ENCODE data around the gene GJA8.
"Not testable (repeated sequence)": the region's sequence is repeated elsewhere in the genome, so short reads cannot be mapped to it uniquely, and the experiment has no call there.

Gene GJA8

GRCh38 chr1:147927215-147927614, 24.6 kb downstream of the GJA8 start:
- CTCF ChIA-PET; H3K27ac ChIP-seq (ENCODE audit: extremely low read depth, low read depth, low read length); POLR2A ChIA-PET; H3K9me3 ChIP-seq (ENCODE audit: control insufficient read depth, insufficient read depth, low read depth, low read length); H3K4me3 ChIP-seq (ENCODE audit: low read depth, low read length); H3K4me1 ChIP-seq (ENCODE audit: control insufficient read depth, insufficient read depth, low read length); H3K36me3 ChIP-seq (ENCODE audit: control insufficient read depth in 2 of 2, insufficient read depth in 1 of 2, low read length in 2 of 2): not testable (repeated sequence)

DNA sequence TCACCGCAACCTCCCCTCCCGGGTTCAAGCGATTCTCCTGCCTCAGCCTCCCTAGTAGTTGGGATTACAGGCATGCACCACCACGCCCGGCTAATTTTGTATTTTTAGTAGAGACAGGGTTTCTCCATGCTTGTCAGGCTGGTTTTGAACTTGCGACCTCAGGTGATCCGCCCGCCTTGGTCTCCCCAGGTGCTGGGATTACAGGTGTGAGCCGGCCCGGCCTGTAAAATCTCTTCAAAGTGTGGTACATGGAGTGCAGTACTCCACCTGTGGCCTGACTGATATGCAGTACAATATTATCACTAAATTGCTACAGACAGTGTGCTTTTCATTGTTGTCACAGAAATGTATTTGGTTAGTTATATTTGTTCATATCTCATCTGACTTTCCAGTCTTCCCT, 25.1 kb downstream of the GJA8 start:
- H3K4me1 ChIP-seq (ENCODE audit: control insufficient read depth, insufficient read depth, low read length); H3K27ac ChIP-seq (ENCODE audit: extremely low read depth, low read depth, low read length); H3K9me3 ChIP-seq (ENCODE audit: control insufficient read depth, insufficient read depth, low read depth, low read length); CTCF ChIA-PET; H3K36me3 ChIP-seq (ENCODE audit: control insufficient read depth in 2 of 2, insufficient read depth in 1 of 2, low read length in 2 of 2); H3K4me3 ChIP-seq (ENCODE audit: low read depth, low read length); POLR2A ChIA-PET: not testable (repeated sequence)

- CTCF ChIA-PET; H3K4me1 ChIP-seq (ENCODE audit: control insufficient read depth, insufficient read depth, low read length); H3K27ac ChIP-seq (ENCODE audit: extremely low read depth, low read depth, low read length); POLR2A ChIA-PET; H3K36me3 ChIP-seq (ENCODE audit: control insufficient read depth in 2 of 2, insufficient read depth in 1 of 2, low read length in 2 of 2); H3K9me3 ChIP-seq (ENCODE audit: control insufficient read depth, insufficient read depth, low read depth, low read length): not testable (repeated sequence)
- peak within 1 kb of the TSS; percentile 55 for H3K4me3 ChIP-seq (ENCODE audit: low read depth, low read length)
- TF ChIP-seq KLF10 (tag by site-specific recombination; IDR thresholded peaks at IDR 0.05) (peak; percentile 75), ZBTB17 (tag by site-specific recombination; IDR thresholded peaks at IDR 0.05) (peak; percentile 92), ZXDB (tag by site-specific recombination; IDR thresholded peaks at IDR 0.05) (peak; percentile 41; the same call in 1 of the 2 replicates), ZFP37 (tag by site-specific recombination; IDR thresholded peaks at IDR 0.05) (peak; percentile 94), TSHZ1 (tag by site-specific recombination; IDR thresholded peaks at IDR 0.05; ENCODE audit: borderline replicate concordance) (0 out of 2 replicates have a peak, but pooled peaks have one; percentile 14), ZBTB20 (tag by site-specific recombination; IDR thresholded peaks at IDR 0.05) (peak; percentile 64; the same call in 1 of the 2 replicates), PATZ1 (tag by site-specific recombination; IDR thresholded peaks at IDR 0.05) (peak; percentile 57; the same call in 1 of the 2 replicates), ZNF10 (tag by site-specific recombination; IDR thresholded peaks at IDR 0.05) (peak; percentile 61; the same call in 1 of the 2 replicates), ZNF660 (tag by site-specific recombination; IDR thresholded peaks at IDR 0.05) (peak; percentile 61), ZNF561 (tag by site-specific recombination; IDR thresholded peaks at IDR 0.05; ENCODE audit: borderline replicate concordance) (0 out of 2 replicates have a peak, but pooled peaks have one; percentile 50), KLF9 (tag by site-specific recombination; IDR thresholded peaks at IDR 0.05; ENCODE audit: low read depth) (0 out of 2 replicates have a peak, but pooled peaks have one; percentile 29), WT1 (tag by site-specific recombination; IDR thresholded peaks at IDR 0.05) (peak; percentile 25; the same call in 1 of the 2 replicates), ZNF692 (tag by site-specific recombination; IDR thresholded peaks at IDR 0.05) (peak; percentile 49; the same call in 1 of the 2 replicates), SP2 (tag by site-specific recombination; IDR thresholded peaks at IDR 0.05) (peak; percentile 74)
- TF ChIP-seq, protein P1, sequence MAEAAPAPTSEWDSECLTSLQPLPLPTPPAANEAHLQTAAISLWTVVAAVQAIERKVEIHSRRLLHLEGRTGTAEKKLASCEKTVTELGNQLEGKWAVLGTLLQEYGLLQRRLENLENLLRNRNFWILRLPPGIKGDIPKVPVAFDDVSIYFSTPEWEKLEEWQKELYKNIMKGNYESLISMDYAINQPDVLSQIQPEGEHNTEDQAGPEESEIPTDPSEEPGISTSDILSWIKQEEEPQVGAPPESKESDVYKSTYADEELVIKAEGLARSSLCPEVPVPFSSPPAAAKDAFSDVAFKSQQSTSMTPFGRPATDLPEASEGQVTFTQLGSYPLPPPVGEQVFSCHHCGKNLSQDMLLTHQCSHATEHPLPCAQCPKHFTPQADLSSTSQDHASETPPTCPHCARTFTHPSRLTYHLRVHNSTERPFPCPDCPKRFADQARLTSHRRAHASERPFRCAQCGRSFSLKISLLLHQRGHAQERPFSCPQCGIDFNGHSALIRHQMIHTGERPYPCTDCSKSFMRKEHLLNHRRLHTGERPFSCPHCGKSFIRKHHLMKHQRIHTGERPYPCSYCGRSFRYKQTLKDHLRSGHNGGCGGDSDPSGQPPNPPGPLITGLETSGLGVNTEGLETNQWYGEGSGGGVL (tag by site-specific recombination; IDR thresholded peaks at IDR 0.05), result peak; percentile 39
- TF ChIP-seq, protein P2, sequence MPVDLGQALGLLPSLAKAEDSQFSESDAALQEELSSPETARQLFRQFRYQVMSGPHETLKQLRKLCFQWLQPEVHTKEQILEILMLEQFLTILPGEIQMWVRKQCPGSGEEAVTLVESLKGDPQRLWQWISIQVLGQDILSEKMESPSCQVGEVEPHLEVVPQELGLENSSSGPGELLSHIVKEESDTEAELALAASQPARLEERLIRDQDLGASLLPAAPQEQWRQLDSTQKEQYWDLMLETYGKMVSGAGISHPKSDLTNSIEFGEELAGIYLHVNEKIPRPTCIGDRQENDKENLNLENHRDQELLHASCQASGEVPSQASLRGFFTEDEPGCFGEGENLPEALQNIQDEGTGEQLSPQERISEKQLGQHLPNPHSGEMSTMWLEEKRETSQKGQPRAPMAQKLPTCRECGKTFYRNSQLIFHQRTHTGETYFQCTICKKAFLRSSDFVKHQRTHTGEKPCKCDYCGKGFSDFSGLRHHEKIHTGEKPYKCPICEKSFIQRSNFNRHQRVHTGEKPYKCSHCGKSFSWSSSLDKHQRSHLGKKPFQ (tag by site-specific recombination; IDR thresholded peaks at IDR 0.05), result peak; percentile 62; the same call in 1 of the 2 replicates
- TF ChIP-seq, protein P3, sequence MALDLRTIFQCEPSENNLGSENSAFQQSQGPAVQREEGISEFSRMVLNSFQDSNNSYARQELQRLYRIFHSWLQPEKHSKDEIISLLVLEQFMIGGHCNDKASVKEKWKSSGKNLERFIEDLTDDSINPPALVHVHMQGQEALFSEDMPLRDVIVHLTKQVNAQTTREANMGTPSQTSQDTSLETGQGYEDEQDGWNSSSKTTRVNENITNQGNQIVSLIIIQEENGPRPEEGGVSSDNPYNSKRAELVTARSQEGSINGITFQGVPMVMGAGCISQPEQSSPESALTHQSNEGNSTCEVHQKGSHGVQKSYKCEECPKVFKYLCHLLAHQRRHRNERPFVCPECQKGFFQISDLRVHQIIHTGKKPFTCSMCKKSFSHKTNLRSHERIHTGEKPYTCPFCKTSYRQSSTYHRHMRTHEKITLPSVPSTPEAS (tag by site-specific recombination; IDR thresholded peaks at IDR 0.05), result 0 out of 2 replicates have a peak, but pooled peaks have one; percentile 25
Measured at GRCh38 chr1:147928236-147929132, 25.9 kb downstream of the GJA8 start, which contains the start of gene GPR89B. Gene GPR89B, plus strand, starts transcription at chr1:147928420. Its CDS starts 117 bp downstream, at chr1:147928537.
